HT1080 (cell line): ENCODE data around the gene IQCC. TPM values are rescaled to one million over a fixed set of nuclear protein-coding genes. Genes with fewer than 3 reads are reported as not detected.

Source experiments
- DNase-seq: peaks from one replicate; pipeline ENCODE4 v3.0.0-alpha.2; 2015; ENCODE audit warnings: low read depth
- total RNA-seq: library from RNA; depleted of rRNA; stranded (reverse); fragments of >200 nt; shearing (Covaris generic); gene quantifications from 2 replicates; pipeline ENCODE4 v1.2.3, GENCODE V29; 2014

IQCC gene
- total RNA-seq, 1 experiment from 2014 or later = 3.5 TPM

DNA sequence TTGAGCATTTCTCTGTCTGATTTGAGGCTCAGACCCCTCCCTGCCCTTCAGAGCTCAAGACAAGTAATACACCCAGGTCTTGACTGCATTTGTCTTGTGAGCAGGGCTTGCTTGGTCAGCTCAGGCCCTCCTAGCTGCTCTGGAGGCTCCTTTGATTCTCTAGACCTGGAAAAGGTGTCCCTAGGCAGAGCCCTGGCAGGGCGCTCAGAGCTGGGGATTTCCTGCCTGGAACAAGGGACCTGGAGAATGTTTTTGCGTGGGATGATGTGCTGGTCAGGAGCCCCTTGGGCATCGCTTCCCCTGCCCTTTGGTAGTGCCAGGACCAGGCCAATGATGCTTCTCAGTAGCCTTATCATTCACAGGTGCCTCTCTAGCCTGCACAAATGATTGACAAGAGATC is 9.9 kb upstream of the IQCC start:
- no peak for DNase-seq

DNA sequence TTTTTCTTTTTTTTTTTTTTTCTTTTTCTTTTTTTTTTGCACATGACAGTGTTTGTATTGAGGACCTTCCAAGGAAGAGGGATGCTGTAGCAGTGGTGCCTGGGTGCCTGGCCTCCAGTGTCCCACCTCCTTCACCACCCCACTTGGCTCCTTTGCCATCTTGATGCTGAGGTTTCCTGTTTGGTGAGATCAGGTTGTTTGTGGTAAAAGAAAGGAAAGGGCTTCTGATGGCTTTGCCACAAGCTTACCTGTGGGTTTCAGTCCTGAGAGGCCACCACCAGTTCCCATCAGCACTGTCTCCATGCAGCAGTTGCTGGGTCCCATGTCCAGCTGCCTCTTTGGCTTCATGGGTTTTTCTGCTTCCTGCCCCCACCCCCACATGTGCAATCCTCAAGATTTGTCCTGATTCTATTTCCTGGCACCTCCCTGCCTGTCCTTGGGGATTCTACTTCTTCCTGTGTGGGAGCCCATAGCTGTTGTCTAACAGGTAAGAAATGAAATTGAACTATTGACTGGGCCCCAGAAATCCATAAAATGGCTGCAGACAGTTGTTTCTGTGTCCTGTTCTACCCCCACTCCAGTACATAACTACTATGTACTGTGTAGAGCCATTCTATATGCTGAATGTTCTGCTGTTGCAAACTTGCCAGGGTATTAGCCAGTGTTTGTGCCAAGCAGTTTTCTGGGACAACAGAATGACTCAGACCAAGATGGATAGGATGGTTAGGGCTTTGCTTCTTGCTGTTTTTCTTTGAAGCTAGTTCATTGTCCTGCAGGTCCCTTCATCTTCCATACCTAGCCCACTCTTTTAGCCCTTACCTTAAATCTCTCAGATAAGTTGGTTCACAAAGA is 9.3 kb upstream of the IQCC start:
- no peak for DNase-seq

DNA sequence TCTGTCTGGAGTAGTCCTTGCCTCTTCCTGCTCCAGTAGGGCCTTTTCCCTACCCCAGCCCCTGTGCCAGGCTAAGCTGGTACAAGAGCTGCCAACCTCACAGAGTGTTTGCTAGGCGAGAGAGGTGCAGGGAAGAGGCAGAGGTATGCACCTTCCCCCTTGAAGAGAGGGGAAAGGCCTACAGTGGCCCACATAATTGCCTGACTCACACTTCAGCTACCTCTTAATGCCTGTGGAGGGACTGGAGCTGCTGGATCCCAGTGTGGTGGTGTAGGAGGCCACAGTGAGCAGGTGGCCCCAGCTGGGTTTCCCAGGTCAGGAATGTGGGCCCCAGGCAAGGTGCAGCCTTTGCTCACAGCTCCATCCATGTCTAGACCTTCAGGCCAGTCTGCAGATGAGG is 8.4 kb upstream of the IQCC start:
- no peak for DNase-seq

DNA sequence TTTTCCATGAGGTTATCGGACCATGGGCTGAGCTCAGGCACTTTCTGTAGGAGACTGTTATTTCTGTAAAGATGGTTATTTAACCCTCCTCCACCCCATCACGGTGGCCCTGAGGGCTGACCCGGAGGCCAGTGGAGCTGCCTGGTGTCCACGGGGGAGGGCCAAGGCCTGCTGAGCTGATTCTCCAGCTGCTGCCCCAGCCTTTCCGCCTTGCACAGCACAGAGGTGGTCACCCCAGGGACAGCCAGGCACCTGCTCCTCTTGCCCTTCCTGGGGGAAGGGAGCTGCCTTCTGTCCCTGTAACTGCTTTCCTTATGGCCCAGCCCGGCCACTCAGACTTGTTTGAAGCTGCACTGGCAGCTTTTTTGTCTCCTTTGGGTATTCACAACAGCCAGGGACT is 7.6 kb upstream of the IQCC start:
- no peak for DNase-seq

DNA sequence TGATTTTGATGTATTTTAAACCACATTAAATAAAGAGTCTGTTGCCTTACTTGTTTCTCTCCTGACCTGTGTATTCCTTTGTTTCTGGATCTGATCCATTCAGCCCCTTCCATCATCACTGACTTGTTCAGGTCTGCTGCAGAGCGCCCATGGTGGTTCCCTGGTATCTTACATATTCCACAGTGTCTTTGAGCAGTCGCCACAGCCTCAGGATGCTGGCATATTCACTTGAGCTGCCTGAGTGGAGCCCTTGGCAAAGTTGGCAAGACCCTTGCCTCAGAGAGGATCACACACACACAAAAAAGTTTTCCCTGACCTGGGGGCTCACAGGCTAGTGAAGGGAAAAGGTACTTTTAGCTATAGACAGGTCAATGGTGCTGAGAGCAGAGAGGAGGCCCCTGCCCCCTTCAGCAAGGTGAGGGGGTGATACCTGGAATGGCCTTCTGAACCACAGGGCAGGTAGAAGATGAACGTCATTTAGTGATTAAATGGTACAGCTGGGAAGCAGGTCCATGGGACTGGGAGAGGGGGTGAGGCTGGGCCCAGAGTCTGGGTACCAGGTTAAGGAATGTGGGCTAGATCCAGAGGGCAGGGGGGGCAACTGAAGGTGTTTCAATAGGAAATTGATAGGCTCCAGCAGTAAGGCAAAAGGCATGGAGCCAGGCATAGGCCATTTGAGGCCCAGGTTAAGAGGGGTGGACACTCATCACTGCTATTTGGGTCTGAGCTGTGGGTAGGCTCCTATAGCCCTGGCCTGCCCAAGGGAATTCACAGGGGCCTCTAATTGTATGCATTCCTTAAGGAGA is 7.0 kb upstream of the IQCC start:
- DNase-seq = no peak

DNA sequence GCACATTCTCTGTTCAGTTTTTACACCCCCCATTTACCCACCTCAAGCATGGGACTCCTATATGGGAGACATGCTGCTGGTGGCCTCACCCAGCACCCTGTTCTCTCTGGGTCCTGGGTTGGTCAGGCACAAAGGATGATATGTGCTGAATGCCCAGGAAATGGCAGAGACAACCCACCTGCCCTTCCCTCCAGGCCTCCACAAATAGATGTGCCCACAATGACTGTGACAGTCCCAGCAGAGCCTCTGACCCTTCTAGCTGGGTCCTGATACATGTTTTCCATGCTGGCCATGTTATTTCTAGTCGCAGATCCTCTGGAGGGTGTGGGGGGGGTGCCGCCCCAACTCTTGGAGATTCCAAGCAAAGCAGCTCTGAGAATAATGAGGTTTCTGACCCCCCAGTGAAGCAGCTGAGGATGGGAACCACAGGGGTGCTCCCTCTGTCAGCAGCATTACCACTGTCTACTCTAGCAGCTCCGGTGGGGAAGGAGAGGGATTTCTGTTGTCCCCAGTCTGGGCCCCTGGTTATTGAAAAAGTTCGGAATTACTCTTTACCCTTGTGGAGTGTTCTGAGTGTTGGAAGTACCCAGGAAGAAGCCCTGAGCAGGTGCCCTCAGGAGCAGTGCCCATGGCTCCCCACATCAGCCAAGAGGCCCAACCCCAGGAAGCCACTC is 6.3 kb upstream of the IQCC start:
- DNase-seq = no peak

DNA sequence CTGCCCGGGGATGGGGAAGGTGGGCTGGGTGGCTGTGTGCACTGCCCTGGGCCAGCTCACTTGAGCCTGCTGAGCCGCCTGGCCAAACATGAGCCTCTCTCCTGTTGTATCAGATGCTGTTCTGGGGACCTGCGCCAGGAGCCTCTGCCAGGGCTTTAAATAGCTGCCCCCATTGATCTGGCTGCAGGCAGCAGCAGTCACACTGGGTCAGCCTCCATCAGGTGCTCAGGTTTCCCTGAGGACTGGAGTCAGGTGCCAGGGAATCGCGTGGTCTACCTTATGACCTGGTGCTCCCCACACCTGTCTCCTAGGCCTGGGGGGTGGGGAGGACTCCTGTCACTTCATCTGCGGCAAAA is 5.8 kb upstream of the IQCC start:
- DNase-seq = no peak

DNA sequence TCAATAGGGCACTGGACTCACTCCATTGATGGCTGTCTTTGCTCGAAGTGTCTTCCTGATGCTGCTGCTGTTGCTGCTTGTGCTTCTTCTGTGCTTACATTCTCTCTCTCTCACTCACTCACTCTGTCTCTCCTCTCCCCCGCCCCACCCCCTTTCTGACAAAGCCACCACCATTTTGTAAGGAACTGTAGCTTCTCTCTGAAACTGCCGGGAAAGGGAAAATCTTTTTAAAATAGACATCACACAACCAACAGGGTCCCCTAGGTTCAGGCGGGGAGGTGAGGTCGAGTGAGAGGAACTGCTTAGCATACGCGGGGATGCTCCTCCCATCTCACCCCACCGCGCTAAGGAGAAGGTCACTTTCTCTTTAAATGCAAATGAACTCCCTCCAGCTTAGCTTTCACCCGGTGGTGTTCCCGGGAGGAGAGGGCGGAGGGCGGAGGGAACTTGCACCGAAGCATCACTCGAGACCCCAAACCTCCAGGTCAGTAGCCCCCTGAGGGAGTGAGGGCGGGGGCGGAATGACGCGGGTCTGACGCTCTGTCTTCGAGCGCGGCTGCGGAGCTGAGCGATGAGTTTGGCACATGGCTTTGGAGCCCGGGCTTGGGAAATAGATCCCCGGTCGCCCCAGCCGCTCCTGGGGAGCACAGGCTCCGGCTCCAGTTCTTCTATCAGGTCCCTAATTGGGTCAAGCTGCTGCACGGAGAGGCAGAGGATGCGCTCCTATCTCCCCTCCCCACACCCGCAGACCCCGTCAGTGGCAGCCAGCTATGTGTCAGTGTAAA is 5.1 kb upstream of the IQCC start, which contains the start of gene CCDC28B:
Gene CCDC28B, plus strand, starts transcription at position 370 of the 785 bp plus-strand sequence. CDS start 1,341 bp downstream, outside the sequence.
- DNase-seq = peak; percentile 61

DNA sequence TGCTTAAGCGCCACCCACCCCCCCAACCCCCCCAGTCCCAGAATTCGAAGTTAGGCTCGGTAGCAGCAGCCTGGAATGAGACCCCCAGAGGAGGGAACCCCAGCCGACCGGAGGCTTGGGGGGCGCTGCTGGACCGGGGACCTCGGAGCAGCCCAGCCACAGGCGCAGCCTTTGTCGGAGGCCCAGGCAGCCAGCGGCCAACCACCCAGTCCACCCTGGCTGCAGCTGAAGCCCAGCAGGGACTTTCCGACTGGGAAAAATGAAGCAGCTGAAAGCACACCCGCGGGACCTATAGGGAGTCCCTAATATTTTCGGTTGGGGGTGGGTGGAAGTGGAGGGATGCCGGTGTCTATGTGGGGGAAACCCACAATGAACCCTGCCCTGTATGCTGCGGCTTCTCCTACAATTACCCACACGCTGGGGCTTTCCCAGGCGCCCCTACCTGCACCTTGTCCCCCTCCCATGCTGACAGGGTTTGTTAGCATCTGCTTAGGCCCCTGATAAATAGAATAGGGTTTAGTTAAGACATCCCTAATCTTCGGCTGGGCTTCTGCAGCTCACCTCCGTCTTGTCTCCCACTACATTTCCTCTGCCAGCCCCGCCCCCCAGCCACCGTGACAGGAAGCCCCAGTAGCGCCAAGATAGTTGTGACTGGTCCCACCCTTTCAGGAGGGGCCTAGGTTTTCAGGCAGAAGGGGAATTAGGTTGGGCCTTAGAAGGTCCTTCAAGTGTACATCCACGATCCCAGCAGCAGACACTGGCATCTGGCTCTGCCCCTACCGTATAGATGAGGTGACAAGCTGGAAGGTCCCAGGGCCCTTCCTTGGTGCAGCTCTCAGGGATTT is 4.2 kb upstream of the IQCC start:
- DNase-seq = peak; percentile 41

DNA sequence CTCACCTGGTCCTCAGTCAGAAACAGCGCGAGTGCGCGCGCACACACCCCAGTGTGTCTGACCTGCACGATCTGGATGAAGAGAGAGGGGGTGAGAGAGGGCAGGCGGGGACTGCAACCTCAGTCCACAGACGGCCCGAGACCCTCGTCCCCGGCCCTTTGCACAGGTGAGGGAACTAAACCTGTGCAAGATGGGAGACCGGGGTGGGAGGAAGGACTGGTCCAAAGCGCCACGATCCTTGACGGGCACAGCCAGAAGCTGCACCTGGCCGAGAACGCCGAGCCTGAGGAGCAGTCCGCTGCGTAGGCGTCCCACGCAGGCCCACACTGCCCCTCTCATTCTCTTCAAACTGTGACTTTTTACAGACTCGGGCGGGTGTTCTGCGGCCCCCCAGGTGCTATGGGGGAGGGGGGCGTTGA is 519 bp upstream of the IQCC start:
- DNase-seq = no peak

DNA sequence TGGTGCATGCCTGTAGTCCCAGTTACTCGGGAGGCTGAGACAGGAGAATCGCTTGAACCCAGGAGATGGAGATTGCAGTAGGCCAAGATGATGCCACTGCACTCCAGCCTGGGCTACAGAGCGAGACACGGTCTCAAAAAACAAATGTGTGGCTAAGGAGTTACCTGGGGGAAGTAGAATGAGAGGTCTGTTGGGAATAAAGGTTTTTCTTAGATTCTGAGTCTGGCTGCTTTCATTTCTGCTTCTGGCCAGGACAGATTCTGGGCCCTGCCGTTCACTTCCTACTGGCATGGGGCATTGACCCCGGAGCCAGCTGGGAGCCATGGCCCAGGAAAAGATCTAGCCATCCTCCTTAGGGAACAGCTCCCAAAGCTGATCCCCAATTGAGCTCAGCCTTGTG is 3.0 kb downstream of the IQCC start:
- no peak for DNase-seq

DNA sequence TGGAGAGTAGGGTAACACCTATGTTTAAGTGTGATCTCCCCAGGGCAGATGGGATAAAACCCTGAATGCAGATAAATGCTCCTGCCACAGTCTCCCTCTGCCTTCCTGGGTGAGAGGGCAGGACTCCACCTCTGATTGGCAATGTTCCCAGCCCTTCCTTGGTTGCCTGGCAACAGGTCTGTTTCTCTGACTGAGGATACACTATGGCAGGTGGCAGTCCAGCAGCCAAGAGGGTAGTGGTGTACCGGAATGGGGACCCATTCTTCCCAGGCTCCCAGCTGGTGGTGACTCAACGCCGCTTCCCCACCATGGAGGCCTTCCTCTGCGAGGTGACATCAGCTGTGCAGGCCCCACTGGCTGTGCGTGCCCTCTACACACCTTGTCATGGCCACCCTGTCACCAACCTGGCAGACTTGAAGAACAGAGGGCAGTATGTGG is 3.4 kb downstream of the IQCC start, which contains the start of gene DCDC2B:
Gene DCDC2B, plus strand, starts transcription at position 199 of the 438 bp plus-strand sequence. Its CDS starts 5 bp downstream, at position 204.
- peak; percentile 65 for DNase-seq

DNA sequence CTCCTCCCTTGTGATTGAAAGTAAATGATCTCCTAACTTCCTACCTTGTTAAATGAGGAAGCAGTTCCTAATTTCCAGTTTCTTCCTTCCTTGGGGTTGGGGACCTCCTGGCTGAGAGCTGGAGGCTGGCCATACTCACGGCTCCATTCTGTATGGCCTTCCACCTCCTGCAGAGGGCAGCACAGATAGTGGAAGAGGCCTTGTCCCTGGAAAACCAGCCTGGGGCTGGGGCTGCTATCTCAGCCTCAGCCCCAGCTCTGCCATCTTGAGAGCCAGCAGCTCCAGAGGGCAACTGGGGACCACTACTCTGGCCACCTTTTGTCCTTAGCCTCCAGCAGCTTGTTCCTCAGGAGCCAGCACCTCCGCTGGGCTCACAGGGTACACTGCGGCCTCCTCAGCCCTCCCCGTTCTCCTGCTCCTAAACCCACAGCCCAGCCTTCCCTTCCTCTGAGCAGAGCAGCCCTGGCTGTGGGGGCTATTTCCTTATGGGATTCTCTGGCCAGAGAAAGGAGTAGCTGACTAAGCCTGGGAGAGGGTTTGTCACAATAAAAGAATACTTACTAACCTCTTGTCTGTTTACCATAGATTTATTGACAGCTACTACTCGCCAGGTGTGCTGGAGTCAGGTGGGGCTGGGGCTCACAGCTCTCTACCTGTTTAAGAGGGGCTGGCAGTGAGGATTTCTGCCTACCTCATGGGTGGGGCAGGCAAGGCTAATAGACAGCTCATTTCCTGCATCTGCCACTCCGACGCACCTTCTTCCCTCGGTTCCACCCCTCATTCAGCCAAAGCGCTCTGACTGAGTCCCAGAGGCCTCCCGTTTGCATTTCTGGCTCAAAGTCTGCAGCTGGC is 10.4 kb downstream of the IQCC start:
- peak; percentile 65 for DNase-seq

DNA sequence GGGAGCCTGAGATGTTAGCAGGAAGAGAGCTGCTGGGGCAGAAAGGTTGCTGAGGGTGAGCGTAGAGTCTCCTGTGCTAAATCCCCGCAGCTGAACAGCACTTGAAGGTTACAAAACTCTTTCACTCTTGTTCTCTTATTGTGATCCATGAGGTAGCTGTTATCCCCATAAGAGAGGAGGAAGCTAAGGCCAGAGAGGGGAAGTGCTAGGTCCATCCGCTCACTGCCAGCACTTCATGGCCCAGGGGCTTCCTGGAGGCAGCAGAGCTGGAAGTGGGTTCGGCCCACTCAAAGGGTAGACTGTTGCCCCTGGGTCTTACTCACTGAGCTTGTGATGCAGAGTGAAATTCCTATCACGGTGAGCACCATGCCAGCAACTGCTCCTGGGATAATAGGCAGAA is 11.1 kb downstream of the IQCC start:
- DNase-seq = no peak

DNA sequence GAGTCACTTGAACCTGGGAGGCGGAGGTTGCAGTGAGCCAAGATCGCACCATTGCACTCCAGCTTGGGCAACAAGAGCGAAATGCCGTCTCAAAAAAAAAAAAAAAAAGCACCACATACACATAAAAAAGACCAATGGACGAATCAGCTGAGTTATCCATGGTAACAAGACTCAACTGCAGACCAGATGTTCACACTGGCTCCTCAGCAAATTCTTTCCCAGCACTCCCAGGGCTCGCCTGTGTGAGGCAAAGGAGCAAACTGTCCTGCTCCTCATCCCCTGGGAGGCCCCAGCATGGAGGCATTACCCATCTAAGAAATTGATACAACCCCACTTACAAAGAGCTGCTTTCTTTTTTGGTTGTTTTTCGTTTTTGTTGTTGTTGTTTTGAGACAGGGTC is 13.6 kb downstream of the IQCC start:
- DNase-seq = no peak

DNA sequence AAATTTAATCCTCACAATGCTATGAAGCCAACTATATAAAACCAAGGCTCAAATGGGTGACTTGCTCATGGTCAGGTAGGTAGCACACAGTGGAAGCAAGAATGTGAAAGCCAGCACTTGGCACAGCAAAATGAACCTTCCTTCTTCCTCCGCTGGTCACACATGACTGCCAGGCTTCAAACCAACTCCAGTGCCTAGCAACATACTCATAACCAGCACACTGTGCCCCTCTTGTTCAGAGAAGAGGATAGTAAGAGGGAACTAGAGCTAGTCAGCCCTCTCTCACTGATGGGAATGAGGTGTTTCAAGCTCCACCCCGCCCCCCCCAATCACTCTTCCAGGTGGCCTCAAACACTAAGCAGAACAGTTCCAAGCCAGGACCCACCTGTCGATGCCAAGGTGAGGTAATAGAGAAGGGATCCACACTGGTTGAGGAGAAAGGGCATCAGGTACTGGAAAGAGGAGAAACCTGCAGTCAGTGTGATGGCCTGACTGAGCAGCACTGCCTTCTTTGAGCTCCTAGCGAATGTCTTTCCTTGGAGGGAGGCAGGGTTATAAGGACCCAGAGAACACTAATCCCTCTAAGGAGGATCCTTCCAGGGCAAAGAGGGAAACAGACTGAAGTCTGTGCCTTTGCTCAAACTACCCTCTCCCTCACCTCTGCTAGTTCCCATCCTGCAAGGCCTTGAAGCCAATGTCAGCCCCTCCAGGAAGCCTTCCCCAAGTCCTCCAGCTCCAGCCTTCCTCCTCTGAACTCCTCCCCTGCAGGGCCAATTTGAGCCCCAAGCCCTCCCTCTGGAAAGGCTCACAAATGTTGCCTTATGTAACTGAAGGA is 15.5 kb downstream of the IQCC start:
- no peak for DNase-seq

DNA sequence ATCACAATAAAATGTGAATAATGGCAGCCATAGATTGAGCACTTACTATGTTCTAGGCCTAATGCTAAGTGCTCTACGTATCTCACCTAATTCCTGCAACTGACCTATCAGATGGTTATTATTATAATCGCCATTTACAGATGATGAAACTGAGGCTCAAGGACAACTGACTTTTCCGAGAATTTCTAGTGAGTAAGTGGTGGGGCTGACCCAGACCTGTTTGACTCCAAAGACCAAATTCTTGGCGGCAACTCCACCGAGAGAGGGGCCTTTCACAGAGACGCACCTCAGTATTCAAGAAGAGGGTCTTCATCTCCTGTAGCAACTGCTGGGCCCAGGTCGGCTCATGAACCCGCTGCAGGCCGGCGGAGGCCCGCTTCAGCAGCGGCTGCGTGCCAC is 16.1 kb downstream of the IQCC start:
- no peak for DNase-seq
